HG03521 (cell line): ENCODE measurements around the gene PCDHA10.

Experiments used
- ATAC-seq: cut with Tn5 transposase; IDR thresholded peaks from one replicate; pipeline ENCODE4 v1.9.1; 2021; ENCODE audit warnings: mild to moderate bottlenecking, moderate library complexity; ENCODE audit not compliant: unreplicated experiment

Gene PCDHA10

DNA sequence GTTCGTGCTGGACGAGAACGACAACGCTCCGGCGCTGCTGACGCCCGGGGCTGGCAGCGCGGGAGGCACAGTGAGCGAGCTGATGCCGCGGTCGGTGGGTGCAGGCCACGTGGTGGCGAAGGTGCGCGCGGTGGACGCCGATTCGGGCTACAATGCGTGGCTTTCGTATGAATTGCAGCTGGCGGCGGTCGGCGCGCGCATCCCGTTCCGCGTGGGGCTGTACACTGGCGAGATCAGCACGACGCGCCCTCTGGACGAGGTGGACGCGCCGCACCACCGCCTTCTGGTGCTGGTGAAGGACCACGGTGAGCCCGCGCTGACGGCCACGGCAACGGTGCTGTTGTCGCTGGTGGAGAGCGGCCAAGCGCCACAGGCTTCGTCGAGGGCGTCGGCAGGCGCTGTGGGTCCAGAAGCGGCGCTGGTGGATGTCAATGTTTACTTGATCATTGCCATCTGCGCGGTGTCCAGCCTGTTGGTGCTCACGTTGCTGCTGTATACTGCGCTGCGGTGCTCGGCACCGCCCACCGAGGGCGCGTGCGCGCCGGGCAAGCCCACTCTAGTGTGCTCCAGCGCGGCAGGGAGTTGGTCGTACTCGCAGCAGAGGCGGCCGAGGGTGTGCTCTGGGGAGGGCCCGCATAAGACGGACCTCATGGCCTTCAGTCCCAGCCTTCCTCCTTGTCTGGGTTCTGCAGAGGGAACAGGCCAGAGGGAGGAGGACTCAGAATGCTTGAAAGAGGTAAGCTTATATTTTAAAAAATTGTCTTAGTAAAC, 28.4 kb downstream of the PCDHA10 start:
- ATAC-seq = no peak

DNA sequence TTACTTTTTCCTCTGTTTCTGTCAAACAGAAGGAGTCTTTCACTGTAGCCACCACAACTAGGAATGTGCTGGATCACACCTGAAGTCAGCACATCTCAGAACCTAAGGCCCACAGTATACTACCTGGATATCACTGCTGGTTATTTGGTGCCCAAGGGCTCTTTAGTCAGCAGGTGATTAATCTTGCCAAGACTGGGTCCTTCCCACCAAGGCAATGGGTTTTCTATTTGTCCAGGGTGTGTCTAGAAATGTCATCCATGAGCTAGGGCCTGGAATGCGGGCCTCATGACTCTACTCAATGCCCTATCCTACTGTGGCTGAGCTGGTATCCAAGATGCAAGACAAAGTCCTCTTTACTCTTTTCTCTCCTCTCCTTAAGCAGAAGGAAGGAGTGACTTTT, 60.6 kb downstream of the PCDHA10 start:
- ATAC-seq = no peak
